GM20000 (cell line): Measurements from ENCODE around the gene GPC3.

Source experiments
- DNase-seq: peaks from one replicate; pipeline ENCODE4 v3.0.0; 2012; ENCODE audit warnings: low spot score
- CTCF ChIP-seq: IDR thresholded peaks from 2 replicates; pipeline ENCODE4 v1.5.1; 2012; ENCODE audit warnings: mild to moderate bottlenecking, control low read depth; ENCODE audit errors: extremely low read depth, missing control alignments

The GPC3 gene

GRCh38 chrX:133746593-133746992 lies 238.8 kb downstream of the GPC3 start:
- no peak for DNase-seq
- no peak for TF ChIP-seq CTCF

GRCh38 chrX:133745349-133745748 lies 240.0 kb downstream of the GPC3 start:
- no peak for TF ChIP-seq CTCF
- DNase-seq, result no peak

GRCh38 chrX:133742602-133743305 lies 242.6 kb downstream of the GPC3 start:
- TF ChIP-seq CTCF, result no peak
- DNase-seq, result no peak

- TF ChIP-seq CTCF, result no peak
- DNase-seq, result no peak
These were observed 244.1 kb downstream of the GPC3 start for GRCh38 chrX:133741303-133741702.

- no peak for TF ChIP-seq CTCF
- no peak for DNase-seq
These were observed 258.8 kb downstream of the GPC3 start for GRCh38 chrX:133726642-133727041.

- TF ChIP-seq CTCF, result no peak
- no peak for DNase-seq
These were observed 259.2 kb downstream of the GPC3 start for GRCh38 chrX:133726211-133726630.

- no peak for TF ChIP-seq CTCF
- no peak for DNase-seq
These were observed 261.5 kb downstream of the GPC3 start for GRCh38 chrX:133723930-133724329.
